ENCODE measurements around the gene ELF5.

DNA sequence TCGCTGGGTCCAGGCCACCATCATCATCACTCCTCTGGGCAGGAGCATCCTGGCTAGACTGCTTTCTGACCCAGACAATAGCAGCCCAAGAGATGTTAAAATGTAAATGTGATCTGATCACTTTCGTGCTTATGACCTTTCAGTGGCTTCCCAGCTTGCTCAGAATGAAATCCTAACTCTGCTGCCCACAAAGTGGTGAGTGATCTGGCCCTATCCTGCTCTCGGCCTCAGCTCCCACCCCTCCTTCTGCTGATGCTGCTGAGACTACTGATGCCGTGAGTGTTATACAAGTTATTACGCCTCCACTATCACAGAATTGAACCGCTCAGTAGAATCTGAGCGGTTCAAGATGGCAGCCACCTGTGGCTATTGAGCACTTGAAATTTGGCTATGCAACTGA, 26.2 kb downstream of the ELF5 start:
- TF ChIP-seq, protein P1, sequence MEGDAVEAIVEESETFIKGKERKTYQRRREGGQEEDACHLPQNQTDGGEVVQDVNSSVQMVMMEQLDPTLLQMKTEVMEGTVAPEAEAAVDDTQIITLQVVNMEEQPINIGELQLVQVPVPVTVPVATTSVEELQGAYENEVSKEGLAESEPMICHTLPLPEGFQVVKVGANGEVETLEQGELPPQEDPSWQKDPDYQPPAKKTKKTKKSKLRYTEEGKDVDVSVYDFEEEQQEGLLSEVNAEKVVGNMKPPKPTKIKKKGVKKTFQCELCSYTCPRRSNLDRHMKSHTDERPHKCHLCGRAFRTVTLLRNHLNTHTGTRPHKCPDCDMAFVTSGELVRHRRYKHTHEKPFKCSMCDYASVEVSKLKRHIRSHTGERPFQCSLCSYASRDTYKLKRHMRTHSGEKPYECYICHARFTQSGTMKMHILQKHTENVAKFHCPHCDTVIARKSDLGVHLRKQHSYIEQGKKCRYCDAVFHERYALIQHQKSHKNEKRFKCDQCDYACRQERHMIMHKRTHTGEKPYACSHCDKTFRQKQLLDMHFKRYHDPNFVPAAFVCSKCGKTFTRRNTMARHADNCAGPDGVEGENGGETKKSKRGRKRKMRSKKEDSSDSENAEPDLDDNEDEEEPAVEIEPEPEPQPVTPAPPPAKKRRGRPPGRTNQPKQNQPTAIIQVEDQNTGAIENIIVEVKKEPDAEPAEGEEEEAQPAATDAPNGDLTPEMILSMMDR (IDR thresholded peaks at IDR 0.05): no peak
- TF ChIP-seq POLR2A (IDR thresholded peaks at IDR 0.05) (no peak), EP300 (IDR thresholded peaks at IDR 0.05) (no peak)
